Body of pancreas (tissue), 4 donors: ENCODE measurements around the gene ZBTB20. TPM values are rescaled to one million over a fixed set of nuclear protein-coding genes. Genes with fewer than 3 reads are reported as not detected.

Experiments used
- ATAC-seq: fragments of 150-250 bp; one replicate; pipeline ENCODE4 v1.9.1; 2016
- DNase-seq, 4 donors: peaks; one replicate each; pipeline ENCODE4 v3.0.0-alpha.2; 2019
- H3K27ac ChIP-seq, 4 donors: fragments of 200-600 bp; sonication (generic); 1 replicate in 3 of 4; 2 replicates in 1 of 4; pipeline versions ENCODE4 v1.5.1 to v1.6.1; 2016 to 2019; ENCODE audit warnings: mild to moderate bottlenecking in 1 of 4, mixed read lengths in 1 of 4, moderate library complexity in 1 of 4
- H3K27me3 ChIP-seq, 2 donors: fragments of 200-600 bp; sonication (generic); one replicate each; pipeline ENCODE4 v1.6.0; 2016; ENCODE audit warnings: mild to moderate bottlenecking in 1 of 2
- H3K36me3 ChIP-seq, 2 donors: fragments of 200-600 bp; sonication (generic); replicated peaks in 1 of 2; 2 replicates each; pipeline ENCODE4 v1.5.1; 2016; ENCODE audit warnings: low read depth in 2 of 2; ENCODE audit not compliant: insufficient read depth in 1 of 2
- H3K4me1 ChIP-seq: fragments of 200-600 bp; sonication (generic); one replicate; pipeline ENCODE4 v1.6.0; 2016
- H3K4me3 ChIP-seq, 2 donors: fragments of 200-600 bp; sonication (generic); 1 replicate in 1 of 2; 2 replicates in 1 of 2; pipeline ENCODE4 v1.5.1; 2016 to 2019
- H3K9me3 ChIP-seq, 3 donors: fragments of 200-600 bp; sonication (generic); 1 replicate in 2 of 3; 2 replicates in 1 of 3; pipeline ENCODE4 v1.5.1; 2016
- POLR2A ChIP-seq, 3 donors: fragments of 450-650 bp; IDR thresholded peaks; one replicate each; pipeline ENCODE4 v1.6.1; 2016; ENCODE audit warnings: antibody characterized with exemption in 3 of 3, mild to moderate bottlenecking in 2 of 3
- WGBS, 2 donors: methylation state at CpG; one replicate each; pipeline ENCODE4 v1.1.5; 2017; 5-methylcytosine and 5-hydroxymethylcytosine counted together
- intact Hi-C: fragments of 100-400 bp; cut with DNase I; formaldehyde crosslinking; loops from one replicate; pipeline ENCODE4 v1.15.1; 2023
- total RNA-seq, 2 donors: library from RNA; depleted of rRNA; stranded (reverse); fragments of >200 nt; gene quantifications; one replicate each; pipeline ENCODE4 v1.1.0, GENCODE V29; 2016
- TF ChIP-seq, protein P1 (sequence below), 7 experiments: fragments of 450-650 bp in 4 of 7; fragments of 200-600 bp in 3 of 7; sonication (generic) in 3 of 7; IDR thresholded peaks; one replicate each; pipeline ENCODE4 v1.5.1; 2016 to 2019; ENCODE audit warnings: antibody characterized with exemption in 7 of 7

ZBTB20 gene
- total RNA-seq, 2 donors from 2014 or later: 48.3 to 77.1 TPM

DNA sequence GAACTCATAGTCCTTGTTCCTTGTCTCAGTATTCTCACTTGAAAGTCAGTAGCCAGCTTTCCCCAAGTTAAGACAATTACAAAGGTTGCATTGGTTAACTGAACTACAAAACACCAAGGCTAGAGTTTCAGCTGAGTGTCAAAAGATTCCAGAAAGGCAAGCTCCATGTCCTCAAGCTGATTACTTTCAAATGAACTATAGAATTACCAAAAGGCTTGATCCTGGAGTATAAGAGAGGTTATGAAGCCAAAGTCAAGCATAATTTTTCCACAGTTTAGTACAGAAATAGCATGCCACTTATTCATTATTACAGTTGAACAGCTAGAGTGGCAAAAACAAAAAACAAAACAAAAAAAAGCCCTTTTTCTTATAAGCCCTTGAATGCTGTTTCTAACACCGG, 51.9 kb downstream of the ZBTB20 start:
- WGBS, 2 donors: 31 to 35% methylated on average over 1 of the region's 1 CpG
- no peak overlapping the region for H3K4me3 ChIP-seq

DNA sequence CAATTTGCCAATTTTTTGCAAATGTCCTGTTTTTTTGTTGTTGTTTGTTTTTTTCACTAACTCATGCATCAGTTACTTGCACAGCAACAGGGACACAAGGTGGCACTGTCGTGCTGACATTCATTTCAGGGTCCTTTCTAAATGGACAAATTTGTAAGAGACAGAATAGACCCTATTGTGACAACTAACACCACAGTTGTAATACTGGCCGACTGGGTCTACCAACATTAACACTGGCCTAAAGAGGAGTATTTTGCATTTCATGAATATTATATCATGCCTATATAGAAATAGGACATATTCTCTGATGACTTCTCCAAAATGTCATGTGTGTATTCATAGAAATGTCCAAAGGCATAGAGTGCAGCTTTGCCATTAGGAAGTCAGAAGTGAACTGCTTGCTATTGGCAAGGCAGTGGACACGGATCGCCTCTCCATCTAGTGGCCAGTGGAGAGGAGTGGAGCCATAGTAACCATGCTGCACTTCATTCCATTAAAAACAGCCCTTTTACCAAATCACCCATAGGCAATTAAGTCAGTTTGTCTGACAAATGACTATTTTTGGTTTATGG, 54.8 kb downstream of the ZBTB20 start:
- DNase-seq (peak; percentile 72 to 81 (median 75)), ATAC-seq (peak; percentile 92)
- Histone ChIP-seq H3K9me3 (no peaks in the 10 kb centered on the region), H3K36me3 (no peaks in the 10 kb centered on the region), H3K4me3 (no peak overlapping the region), H3K4me1 (peaks cover 44% of the 10 kb centered on the region), H3K27ac (peak overlapping the region in 3 of 4 donors; percentile 7 to 62 (median 20)), H3K27me3 (no peaks in the 10 kb centered on the region)
- intact Hi-C loops: no loop called here
- TF ChIP-seq, protein P1, sequence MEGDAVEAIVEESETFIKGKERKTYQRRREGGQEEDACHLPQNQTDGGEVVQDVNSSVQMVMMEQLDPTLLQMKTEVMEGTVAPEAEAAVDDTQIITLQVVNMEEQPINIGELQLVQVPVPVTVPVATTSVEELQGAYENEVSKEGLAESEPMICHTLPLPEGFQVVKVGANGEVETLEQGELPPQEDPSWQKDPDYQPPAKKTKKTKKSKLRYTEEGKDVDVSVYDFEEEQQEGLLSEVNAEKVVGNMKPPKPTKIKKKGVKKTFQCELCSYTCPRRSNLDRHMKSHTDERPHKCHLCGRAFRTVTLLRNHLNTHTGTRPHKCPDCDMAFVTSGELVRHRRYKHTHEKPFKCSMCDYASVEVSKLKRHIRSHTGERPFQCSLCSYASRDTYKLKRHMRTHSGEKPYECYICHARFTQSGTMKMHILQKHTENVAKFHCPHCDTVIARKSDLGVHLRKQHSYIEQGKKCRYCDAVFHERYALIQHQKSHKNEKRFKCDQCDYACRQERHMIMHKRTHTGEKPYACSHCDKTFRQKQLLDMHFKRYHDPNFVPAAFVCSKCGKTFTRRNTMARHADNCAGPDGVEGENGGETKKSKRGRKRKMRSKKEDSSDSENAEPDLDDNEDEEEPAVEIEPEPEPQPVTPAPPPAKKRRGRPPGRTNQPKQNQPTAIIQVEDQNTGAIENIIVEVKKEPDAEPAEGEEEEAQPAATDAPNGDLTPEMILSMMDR (IDR thresholded peaks at IDR 0.05): peak; percentile 23 to 82 (median 72)
- TF ChIP-seq POLR2A (IDR thresholded peaks at IDR 0.05): peak in 1 of 3 donors; percentile 10
- 9 to 13% methylated on average over 4 of the region's 4 CpGs for WGBS, 2 donors

More for the DNA sequence above, 51.9 kb downstream of the ZBTB20 start:
- Histone ChIP-seq H3K36me3 (no peaks in the 10 kb centered on the region), H3K27ac (peak overlapping the region in 2 of 4 donors; percentile 49 to 57), H3K9me3 (no peaks in the 10 kb centered on the region), H3K27me3 (no peaks in the 10 kb centered on the region), H3K4me1 (peaks cover 51% of the 10 kb centered on the region)
- TF ChIP-seq, protein P1 (IDR thresholded peaks at IDR 0.05): no peak
- TF ChIP-seq POLR2A (IDR thresholded peaks at IDR 0.05): no peak
- ATAC-seq: no peak
- no peak for DNase-seq
- intact Hi-C loops: no loop called here

DNA sequence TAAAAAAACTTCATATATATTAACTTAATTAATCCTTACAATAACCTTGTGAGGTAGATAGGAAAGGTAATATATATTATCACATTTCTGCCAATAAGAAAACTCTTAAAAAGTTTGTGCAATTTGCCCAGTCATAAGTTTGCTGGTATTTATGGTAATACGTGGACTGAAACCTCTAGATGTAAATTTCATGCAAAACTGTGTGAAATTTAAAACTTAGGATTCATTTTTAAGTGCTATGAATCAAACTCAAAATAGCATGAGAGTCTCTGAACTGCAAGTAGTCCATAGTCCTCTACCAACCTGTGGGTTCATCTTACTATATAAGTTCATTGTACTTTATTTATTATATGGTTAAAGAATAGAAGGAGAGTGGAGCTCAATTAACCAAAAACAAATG, 56.4 kb downstream of the ZBTB20 start:
- peaks cover 41% of the 10 kb centered on the region for H3K4me1 ChIP-seq
- 88 to 94% methylated on average over 1 of the region's 1 CpG for WGBS, 2 donors
- no peaks in the 10 kb centered on the region for H3K36me3 ChIP-seq
- TF ChIP-seq POLR2A (IDR thresholded peaks at IDR 0.05): no peak
- TF ChIP-seq, protein P1 (IDR thresholded peaks at IDR 0.05): no peak
- no peaks in the 10 kb centered on the region for H3K27me3 ChIP-seq
- no peak overlapping the region for H3K4me3 ChIP-seq
- H3K27ac ChIP-seq: peak overlapping the region in 1 of 4 donors; percentile 6
- DNase-seq (no peak), ATAC-seq (no peak)
- H3K9me3 ChIP-seq: no peaks in the 10 kb centered on the region
- intact Hi-C loops: no loop called here

DNA sequence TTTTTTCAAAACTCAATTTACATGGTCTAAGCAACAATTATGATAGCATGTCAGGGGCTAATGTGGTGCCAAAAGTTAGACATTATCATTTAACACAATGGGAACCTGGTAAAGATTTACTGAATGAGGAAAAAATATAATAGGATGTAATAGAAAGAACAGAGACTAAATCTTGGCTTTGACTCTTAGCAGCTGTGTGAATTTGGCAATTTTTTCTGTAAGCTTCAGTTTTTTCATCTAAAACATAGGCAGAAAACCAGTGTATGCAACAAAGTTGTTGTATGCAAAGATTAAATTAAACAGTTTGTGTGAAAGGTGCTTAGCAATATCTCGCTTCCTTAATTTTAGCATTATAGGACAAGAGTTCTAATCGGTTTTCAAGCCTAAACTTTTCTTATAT, 57.6 kb downstream of the ZBTB20 start:
- H3K27me3 ChIP-seq: no peaks in the 10 kb centered on the region
- 86 to 95% methylated on average over 2 of the region's 2 CpGs for WGBS, 2 donors
- intact Hi-C loops: no loop called here

More for the DNA sequence above, 57.6 kb downstream of the ZBTB20 start:
- no peak for DNase-seq
- peaks cover 35% of the 10 kb centered on the region for H3K4me1 ChIP-seq
- H3K36me3 ChIP-seq: no peaks in the 10 kb centered on the region
- no peak overlapping the region for H3K27ac ChIP-seq
- ATAC-seq: no peak
- TF ChIP-seq, protein P1 (IDR thresholded peaks at IDR 0.05): no peak
- no peak for TF ChIP-seq POLR2A (IDR thresholded peaks at IDR 0.05)
- H3K9me3 ChIP-seq: no peaks in the 10 kb centered on the region
- H3K4me3 ChIP-seq: no peak overlapping the region
